IPS-18c (cell line): ENCODE measurements around the gene C1orf198.

Source experiments
- H3K4me3 ChIP-seq: 2 replicates; pipeline ENCODE4 v1.7.0; 2013; ENCODE audit warnings: low read depth, mild to moderate bottlenecking, low read length, moderate library complexity; ENCODE audit not compliant: insufficient read depth
- H3K9me3 ChIP-seq: one replicate; pipeline ENCODE4 v1.6.1; 2013; ENCODE audit warnings: mild to moderate bottlenecking, low read length, moderate library complexity; ENCODE audit not compliant: control insufficient read depth, insufficient read depth

C1orf198 gene

GRCh38 chr1:230867903-230868735 is at the start of gene C1orf198:
C1orf198 (minus strand) TSS chr1:230868521; CDS start chr1:230868512, 9 bp downstream.
- H3K4me3 ChIP-seq: peak within 1 kb of the TSS; percentile 94
- peaks cover 4% of the 10 kb centered on the region for H3K9me3 ChIP-seq

- Histone ChIP-seq H3K9me3 (no peaks in the 10 kb centered on the region), H3K4me3 (no peak overlapping the region)
These were observed 49.2 kb upstream of the C1orf198 start for GRCh38 chr1:230917284-230918135.

GRCh38 chr1:230916587-230917283 is 48.4 kb upstream of the C1orf198 start:
- H3K4me3 ChIP-seq: no peak overlapping the region
- H3K9me3 ChIP-seq: no peaks in the 10 kb centered on the region

GRCh38 chr1:230915078-230915477 is 46.8 kb upstream of the C1orf198 start:
- H3K4me3 ChIP-seq: no peak overlapping the region

GRCh38 chr1:230913496-230913895 is 45.2 kb upstream of the C1orf198 start:
- H3K9me3 ChIP-seq: no peaks in the 10 kb centered on the region
- no peak overlapping the region for H3K4me3 ChIP-seq

More at GRCh38 chr1:230915078-230915477, 46.8 kb upstream of the C1orf198 start:
- no peaks in the 10 kb centered on the region for H3K9me3 ChIP-seq

- Histone ChIP-seq H3K4me3 (no peak overlapping the region), H3K9me3 (no peaks in the 10 kb centered on the region)
These were observed 42.4 kb upstream of the C1orf198 start for GRCh38 chr1:230910755-230911117.

- H3K9me3 ChIP-seq: no peaks in the 10 kb centered on the region
- no peak overlapping the region for H3K4me3 ChIP-seq
These were observed 41.8 kb upstream of the C1orf198 start for GRCh38 chr1:230909974-230910754.

- H3K9me3 ChIP-seq: no peaks in the 10 kb centered on the region
These were observed 39.3 kb upstream of the C1orf198 start for GRCh38 chr1:230907472-230908205.

GRCh38 chr1:230906226-230906625 is 37.9 kb upstream of the C1orf198 start:
- Histone ChIP-seq H3K4me3 (no peak overlapping the region), H3K9me3 (no peaks in the 10 kb centered on the region)

More at GRCh38 chr1:230907472-230908205, 39.3 kb upstream of the C1orf198 start:
- no peak overlapping the region for H3K4me3 ChIP-seq

GRCh38 chr1:230905733-230906132 is 37.4 kb upstream of the C1orf198 start:
- Histone ChIP-seq H3K9me3 (no peaks in the 10 kb centered on the region), H3K4me3 (no peak overlapping the region)

GRCh38 chr1:230902349-230902923 is 34.1 kb upstream of the C1orf198 start:
- Histone ChIP-seq H3K4me3 (no peak overlapping the region), H3K9me3 (no peaks in the 10 kb centered on the region)

- H3K9me3 ChIP-seq: no peaks in the 10 kb centered on the region
- H3K4me3 ChIP-seq: no peak overlapping the region
These were observed 33.4 kb upstream of the C1orf198 start for GRCh38 chr1:230901671-230902070.

- no peaks in the 10 kb centered on the region for H3K9me3 ChIP-seq
- no peak overlapping the region for H3K4me3 ChIP-seq
These were observed 32.7 kb upstream of the C1orf198 start for GRCh38 chr1:230900984-230901383.

- H3K4me3 ChIP-seq: no peak overlapping the region
- H3K9me3 ChIP-seq: no peaks in the 10 kb centered on the region
These were observed 31.5 kb upstream of the C1orf198 start for GRCh38 chr1:230899841-230900251.

GRCh38 chr1:230898748-230899147 is 30.4 kb upstream of the C1orf198 start:
- no peaks in the 10 kb centered on the region for H3K9me3 ChIP-seq
- no peak overlapping the region for H3K4me3 ChIP-seq

- H3K4me3 ChIP-seq: no peak overlapping the region
- H3K9me3 ChIP-seq: no peaks in the 10 kb centered on the region
These were observed 29.8 kb upstream of the C1orf198 start for GRCh38 chr1:230898144-230898543.
